GM21717 (cell line): ENCODE data around the gene BCL2A1.
"Not testable (repeated sequence)": the region's sequence is repeated elsewhere in the genome, so short reads cannot be mapped to it uniquely, and the experiment has no call there.

Experiments
- ATAC-seq: cut with Tn5 transposase; IDR thresholded peaks from one replicate; pipeline ENCODE4 v1.9.1; 2021; ENCODE audit warnings: mild to moderate bottlenecking, moderate library complexity; ENCODE audit not compliant: unreplicated experiment

Gene BCL2A1

GRCh38 chr15:79970624-79971434 is at the start of gene BCL2A1:
BCL2A1 (minus strand) TSS chr15:79971196; CDS start chr15:79971119, 77 bp downstream.
- ATAC-seq = peak; percentile 59

GRCh38 chr15:80020731-80021130 is 49.7 kb upstream of the BCL2A1 start:
- no peak for ATAC-seq

GRCh38 chr15:80020149-80020548 is 49.2 kb upstream of the BCL2A1 start:
- ATAC-seq = not testable (repeated sequence)

- no peak for ATAC-seq
Observed at GRCh38 chr15:80019168-80019745, 48.3 kb upstream of the BCL2A1 start.

GRCh38 chr15:80017139-80017538 is 46.1 kb upstream of the BCL2A1 start:
- ATAC-seq = not testable (repeated sequence)

- ATAC-seq = not testable (repeated sequence)
Observed at GRCh38 chr15:80016506-80016905, 45.5 kb upstream of the BCL2A1 start.

GRCh38 chr15:80015156-80015555 is 44.2 kb upstream of the BCL2A1 start:
- ATAC-seq = no peak

- ATAC-seq = not testable (repeated sequence)
Observed at GRCh38 chr15:80014186-80014585, 43.2 kb upstream of the BCL2A1 start.

GRCh38 chr15:80012060-80012726 is 41.2 kb upstream of the BCL2A1 start:
- no peak for ATAC-seq

GRCh38 chr15:80011596-80011995 is 40.6 kb upstream of the BCL2A1 start:
- ATAC-seq = no peak

GRCh38 chr15:80011041-80011523 is 40.1 kb upstream of the BCL2A1 start:
- peak; percentile 39 for ATAC-seq

- no peak for ATAC-seq
Observed at GRCh38 chr15:80010131-80010673, 39.2 kb upstream of the BCL2A1 start.

GRCh38 chr15:80007532-80007931 is 36.5 kb upstream of the BCL2A1 start:
- ATAC-seq = no peak

- no peak for ATAC-seq
Observed at GRCh38 chr15:80006946-80007345, 36.0 kb upstream of the BCL2A1 start.

GRCh38 chr15:80003934-80004472 is 33.0 kb upstream of the BCL2A1 start:
- ATAC-seq = no peak

- no peak for ATAC-seq
Observed at GRCh38 chr15:80003171-80003570, 32.2 kb upstream of the BCL2A1 start.

- ATAC-seq = no peak
Observed at GRCh38 chr15:80002267-80002666, 31.3 kb upstream of the BCL2A1 start.

- no peak for ATAC-seq
Observed at GRCh38 chr15:79994615-79995014, 23.6 kb upstream of the BCL2A1 start.

GRCh38 chr15:79991826-79992225 is 20.8 kb upstream of the BCL2A1 start:
- no peak for ATAC-seq

GRCh38 chr15:79990997-79991334 is 20.0 kb upstream of the BCL2A1 start:
- ATAC-seq = no peak

GRCh38 chr15:79990280-79990996 is 19.4 kb upstream of the BCL2A1 start:
- no peak for ATAC-seq
